ENCODE data around the gene KIF6. TPM values are rescaled to one million over a fixed set of nuclear protein-coding genes. Genes with fewer than 3 reads are reported as not detected.
A peak's percentile ranks its signal among the peaks of the same experiment; 100 is the strongest.

The KIF6 gene
- total RNA-seq, 1 donor from 2014 or later: 1.4 TPM

GRCh38 chr6:39320363-39320984 lies 404.7 kb downstream of the KIF6 start:
- DNase-seq (ENCODE audit: low spot score in 2 of 2, unreplicated experiment in 2 of 2): no peak
- Mint-ChIP-seq H3K27me3 (ENCODE audit: low read depth) (peaks cover 91% of the 10 kb centered on the region), H3K4me3 (no peak overlapping the region), H3K27ac (no peak overlapping the region), H3K4me1 (no peaks in the 10 kb centered on the region), H3K9me3 (peaks cover 5% of the 10 kb centered on the region), H3K36me3 (no peaks in the 10 kb centered on the region)
- TF ChIP-seq CTCF (IDR thresholded peaks at IDR 0.05; ENCODE audit: unreplicated experiment): no peak

GRCh38 chr6:39319621-39320362 lies 405.4 kb downstream of the KIF6 start:
- H3K27ac Mint-ChIP-seq: no peak overlapping the region
- H3K36me3 Mint-ChIP-seq: no peaks in the 10 kb centered on the region
- DNase-seq (ENCODE audit: low spot score in 2 of 2, unreplicated experiment in 2 of 2): no peak
- no peak overlapping the region for H3K4me3 Mint-ChIP-seq
- peaks cover 5% of the 10 kb centered on the region for H3K9me3 Mint-ChIP-seq
- H3K4me1 Mint-ChIP-seq: no peaks in the 10 kb centered on the region
- TF ChIP-seq CTCF (IDR thresholded peaks at IDR 0.05; ENCODE audit: unreplicated experiment): no peak
- H3K27me3 Mint-ChIP-seq (ENCODE audit: low read depth): peaks cover 93% of the 10 kb centered on the region

GRCh38 chr6:39317256-39317655 lies 408.0 kb downstream of the KIF6 start:
- no peak for DNase-seq (ENCODE audit: low spot score in 2 of 2, unreplicated experiment in 2 of 2)
- no peak for TF ChIP-seq CTCF (IDR thresholded peaks at IDR 0.05; ENCODE audit: unreplicated experiment)
- H3K36me3 Mint-ChIP-seq: no peaks in the 10 kb centered on the region
- peaks cover 98% of the 10 kb centered on the region for H3K27me3 Mint-ChIP-seq (ENCODE audit: low read depth)
- peaks cover 5% of the 10 kb centered on the region for H3K9me3 Mint-ChIP-seq
- peaks cover 1% of the 10 kb centered on the region for H3K4me1 Mint-ChIP-seq
- no peak overlapping the region for H3K27ac Mint-ChIP-seq
- no peak overlapping the region for H3K4me3 Mint-ChIP-seq

GRCh38 chr6:39314273-39314795 lies 410.9 kb downstream of the KIF6 start, which contains the start of gene KCNK17:
TSS of gene KCNK17 (minus strand) at chr6:39314419. CDS start at chr6:39314320, 99 bp downstream.
- Mint-ChIP-seq H3K27me3 (ENCODE audit: low read depth) (peaks cover 97% of the 10 kb centered on the region), H3K9me3 (peaks cover 5% of the 10 kb centered on the region), H3K4me1 (peaks cover 1% of the 10 kb centered on the region), H3K27ac (no peak within 1 kb of the TSS), H3K4me3 (peak within 1 kb of the TSS; percentile 52), H3K36me3 (no peaks in the 10 kb centered on the region)
- DNase-seq (ENCODE audit: low spot score in 2 of 2, unreplicated experiment in 2 of 2): no peak
- TF ChIP-seq CTCF (IDR thresholded peaks at IDR 0.05; ENCODE audit: unreplicated experiment): no peak

GRCh38 chr6:39313526-39314272 lies 411.5 kb downstream of the KIF6 start:
- TF ChIP-seq CTCF (IDR thresholded peaks at IDR 0.05; ENCODE audit: unreplicated experiment): no peak
- Mint-ChIP-seq H3K4me3 (peak overlapping the region; percentile 52), H3K27me3 (ENCODE audit: low read depth) (peaks cover 94% of the 10 kb centered on the region), H3K27ac (no peak overlapping the region), H3K4me1 (peaks cover 1% of the 10 kb centered on the region), H3K36me3 (no peaks in the 10 kb centered on the region), H3K9me3 (peaks cover 5% of the 10 kb centered on the region)
- DNase-seq (ENCODE audit: low spot score in 2 of 2, unreplicated experiment in 2 of 2): no peak
